GM19193 (cell line): ENCODE data around the gene PLD5.

Experiments
- POLR2A ChIP-seq: IDR thresholded peaks from 4 replicates; pipeline ENCODE4 v1.6.1; 2011; ENCODE audit not compliant: insufficient read depth, insufficient read length; ENCODE audit errors: extremely low read depth

The PLD5 gene

GRCh38 chr1:242452573-242452972, 71.9 kb downstream of the PLD5 start:
- TF ChIP-seq POLR2A, result no peak

- no peak for TF ChIP-seq POLR2A
Observed at GRCh38 chr1:242449661-242450060, 74.8 kb downstream of the PLD5 start.

- no peak for TF ChIP-seq POLR2A
Observed at GRCh38 chr1:242448910-242449645, 75.4 kb downstream of the PLD5 start.

GRCh38 chr1:242447689-242448088, 76.8 kb downstream of the PLD5 start:
- no peak for TF ChIP-seq POLR2A

GRCh38 chr1:242440757-242441156, 83.7 kb downstream of the PLD5 start:
- no peak for TF ChIP-seq POLR2A

- TF ChIP-seq POLR2A, result no peak
Observed at GRCh38 chr1:242435200-242435599, 89.3 kb downstream of the PLD5 start.

GRCh38 chr1:242432491-242433095, 91.9 kb downstream of the PLD5 start:
- no peak for TF ChIP-seq POLR2A

GRCh38 chr1:242431786-242432185, 92.7 kb downstream of the PLD5 start:
- TF ChIP-seq POLR2A, result no peak

- no peak for TF ChIP-seq POLR2A
Observed at GRCh38 chr1:242430956-242431355, 93.5 kb downstream of the PLD5 start.

GRCh38 chr1:242428399-242429190, 95.9 kb downstream of the PLD5 start:
- no peak for TF ChIP-seq POLR2A

GRCh38 chr1:242427519-242427918, 97.0 kb downstream of the PLD5 start:
- no peak for TF ChIP-seq POLR2A

GRCh38 chr1:242426271-242426905, 98.1 kb downstream of the PLD5 start:
- no peak for TF ChIP-seq POLR2A

- TF ChIP-seq POLR2A, result no peak
Observed at GRCh38 chr1:242425232-242425631, 99.3 kb downstream of the PLD5 start.

GRCh38 chr1:242416657-242417056, 107.8 kb downstream of the PLD5 start:
- TF ChIP-seq POLR2A, result no peak

- TF ChIP-seq POLR2A, result no peak
Observed at GRCh38 chr1:242412921-242413320, 111.6 kb downstream of the PLD5 start.
